GM18517 (cell line): ENCODE results near the gene PACRG.
"Not testable (repeated sequence)": the region's sequence is repeated elsewhere in the genome, so short reads cannot be mapped to it uniquely, and the experiment has no call there.

Source experiments
- ATAC-seq: cut with Tn5 transposase; IDR thresholded peaks from one replicate; pipeline ENCODE4 v1.9.1; 2021; ENCODE audit warnings: mild to moderate bottlenecking, moderate library complexity; ENCODE audit not compliant: unreplicated experiment

Gene PACRG

DNA sequence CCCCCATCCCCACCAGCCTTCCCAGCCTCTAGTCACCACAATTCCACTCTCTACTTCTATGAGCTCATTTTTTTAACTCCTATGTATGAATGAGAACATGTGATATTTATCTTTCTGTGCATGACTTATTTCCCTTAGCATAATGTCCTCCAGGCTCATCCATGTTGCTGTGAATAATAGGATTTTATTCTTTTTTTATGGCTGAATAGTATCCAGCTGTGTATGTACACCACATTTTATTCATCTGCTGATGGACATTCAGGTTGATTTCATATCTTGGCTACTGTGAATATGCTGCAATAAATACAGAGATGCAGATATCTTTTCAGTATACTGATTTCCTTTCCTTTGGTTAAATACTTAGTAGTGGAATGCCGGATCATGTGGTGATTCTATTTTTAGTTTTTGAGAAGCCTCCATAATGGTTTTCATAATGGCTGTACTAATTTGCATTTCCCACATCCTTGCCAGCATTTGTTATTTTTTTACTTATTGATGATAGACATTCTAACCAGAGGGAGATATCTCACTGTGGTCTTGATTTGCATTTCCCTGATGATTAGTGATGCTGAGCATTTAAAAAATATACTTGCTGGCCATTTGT, 194.9 kb downstream of the PACRG start:
- no peak for ATAC-seq

GRCh38 chr6:162934844-162935243, 207.1 kb downstream of the PACRG start:
- ATAC-seq: no peak

GRCh38 chr6:162940426-162940825, 212.7 kb downstream of the PACRG start:
- no peak for ATAC-seq

DNA sequence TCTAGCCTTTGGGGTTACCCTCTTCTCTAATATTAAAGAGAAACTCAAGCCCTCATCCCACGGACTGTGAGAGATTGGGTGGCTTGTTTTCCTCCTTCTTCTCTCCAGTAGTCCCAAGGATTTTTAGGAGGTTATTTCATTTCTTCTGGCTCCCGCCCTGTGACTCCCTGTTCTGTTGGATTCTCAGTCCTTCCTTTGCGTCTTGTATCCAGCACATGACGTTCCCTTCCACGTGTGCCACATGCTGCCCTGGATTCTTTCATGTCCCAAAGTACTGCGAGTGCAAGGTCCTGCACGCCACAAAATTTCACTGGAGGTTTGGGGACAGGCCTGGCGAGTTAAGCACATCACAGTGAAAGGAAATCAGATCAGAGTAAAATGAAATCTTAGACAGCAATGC, 213.4 kb downstream of the PACRG start:
- no peak for ATAC-seq

DNA sequence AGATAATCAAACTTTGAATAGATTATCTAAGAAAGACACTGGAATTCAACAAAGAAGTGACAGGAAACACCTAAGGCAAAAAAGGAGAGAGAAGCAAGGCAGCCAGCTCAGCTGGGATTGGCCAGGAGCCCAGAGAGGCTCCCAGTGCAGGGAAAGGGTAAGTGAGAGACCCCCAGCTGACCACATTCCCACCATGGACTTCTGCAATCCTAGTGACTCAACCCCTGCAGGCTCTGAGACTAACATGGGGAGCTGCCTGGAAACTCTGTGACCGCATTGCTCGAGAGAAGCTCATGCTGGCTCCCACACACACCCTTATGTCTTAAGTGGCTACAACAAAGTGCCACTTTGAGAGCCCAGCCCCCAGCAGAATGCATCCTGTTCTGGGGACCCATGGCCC, 215.1 kb downstream of the PACRG start:
- ATAC-seq: no peak

DNA sequence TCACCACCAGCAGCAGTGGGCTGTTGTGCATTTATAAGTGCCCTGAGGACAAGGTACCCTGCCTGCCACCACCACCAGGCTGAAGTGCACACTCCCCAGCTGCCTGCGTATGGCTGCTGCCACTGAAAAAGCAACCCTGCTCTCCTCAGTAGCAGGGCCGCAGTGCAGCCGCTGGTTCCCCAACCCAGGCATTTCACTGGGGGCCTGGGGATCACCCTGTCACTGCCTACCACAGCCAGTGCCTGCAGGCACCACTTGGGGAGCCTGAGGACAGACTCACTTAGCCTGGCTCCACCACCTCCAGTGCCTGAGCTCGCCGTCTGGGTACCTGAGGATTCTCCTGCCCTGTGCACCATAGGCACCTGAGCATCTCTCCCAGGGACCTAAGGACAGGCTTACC, 215.6 kb downstream of the PACRG start:
- no peak for ATAC-seq

DNA sequence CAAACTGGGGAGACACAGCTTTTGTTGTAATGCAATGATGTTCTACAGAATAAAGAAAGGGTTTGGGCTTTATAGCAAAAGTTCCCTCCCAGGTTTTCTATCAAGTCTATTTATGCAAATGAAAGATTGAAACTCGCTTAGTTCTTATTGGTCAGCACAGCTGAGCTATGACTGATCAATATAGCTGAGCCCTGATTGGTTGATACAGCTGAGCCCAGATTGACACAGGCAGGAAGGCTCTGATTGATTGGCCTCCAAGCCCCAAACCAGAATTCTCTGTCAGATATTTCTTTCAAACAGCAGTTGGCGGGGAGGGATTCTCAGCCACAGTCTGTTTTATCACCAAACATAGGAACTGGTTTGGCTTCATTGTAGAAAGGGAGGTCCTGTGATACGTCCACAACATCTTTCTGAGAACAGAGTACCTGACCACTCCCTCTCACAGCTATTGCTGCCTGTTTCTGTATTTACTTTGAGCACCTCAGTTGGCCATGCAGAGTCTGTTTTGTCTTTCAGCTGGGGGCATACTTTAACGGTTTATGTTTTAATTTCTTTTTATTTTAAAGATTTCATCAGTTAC, 223.5 kb downstream of the PACRG start:
- ATAC-seq: no peak

GRCh38 chr6:162952423-162952822, 224.6 kb downstream of the PACRG start:
- ATAC-seq: no peak

- no peak for ATAC-seq
Observed at GRCh38 chr6:162957062-162957461, 229.3 kb downstream of the PACRG start.

- no peak for ATAC-seq
Observed at GRCh38 chr6:162960679-162961457, 233.1 kb downstream of the PACRG start.

DNA sequence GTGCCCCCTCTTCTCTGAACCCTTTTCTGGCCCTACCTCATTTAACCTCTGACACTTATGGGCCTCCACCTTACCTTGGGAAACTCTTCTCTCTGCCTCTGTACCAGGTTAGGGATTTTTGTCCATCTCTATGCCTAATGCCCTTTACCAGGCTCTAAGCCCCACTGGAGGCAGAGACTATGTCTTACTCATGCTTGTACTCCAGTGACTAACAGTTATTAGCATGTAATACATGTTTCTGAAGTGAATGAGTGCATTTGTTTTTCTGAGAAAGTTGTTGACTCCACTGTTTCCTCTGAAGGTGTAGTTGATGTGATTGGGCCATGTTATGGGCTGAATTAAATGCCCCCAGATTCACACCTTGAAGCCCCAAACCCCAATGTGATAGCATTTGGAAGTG, 234.3 kb downstream of the PACRG start:
- ATAC-seq: no peak

DNA sequence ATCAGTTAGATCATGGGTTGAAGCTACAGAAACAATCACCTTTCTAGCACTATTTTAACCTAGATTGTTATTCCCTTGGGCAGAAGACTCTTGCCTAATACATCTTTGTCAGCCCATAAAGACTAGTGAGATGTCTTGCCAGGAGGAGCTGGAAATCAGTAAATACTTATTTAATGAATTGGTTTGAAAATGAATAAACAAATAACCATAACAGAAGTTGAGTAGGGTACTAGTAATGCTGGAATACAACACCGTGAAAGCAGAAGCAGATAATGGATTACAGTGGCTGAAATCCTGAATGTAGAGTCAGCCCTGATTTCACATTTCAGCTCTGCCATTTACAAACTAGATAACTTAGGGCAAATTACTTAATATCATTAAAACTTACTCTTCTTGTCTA, 236.1 kb downstream of the PACRG start:
- ATAC-seq: no peak

GRCh38 chr6:162964488-162965140, 236.8 kb downstream of the PACRG start:
- no peak for ATAC-seq

DNA sequence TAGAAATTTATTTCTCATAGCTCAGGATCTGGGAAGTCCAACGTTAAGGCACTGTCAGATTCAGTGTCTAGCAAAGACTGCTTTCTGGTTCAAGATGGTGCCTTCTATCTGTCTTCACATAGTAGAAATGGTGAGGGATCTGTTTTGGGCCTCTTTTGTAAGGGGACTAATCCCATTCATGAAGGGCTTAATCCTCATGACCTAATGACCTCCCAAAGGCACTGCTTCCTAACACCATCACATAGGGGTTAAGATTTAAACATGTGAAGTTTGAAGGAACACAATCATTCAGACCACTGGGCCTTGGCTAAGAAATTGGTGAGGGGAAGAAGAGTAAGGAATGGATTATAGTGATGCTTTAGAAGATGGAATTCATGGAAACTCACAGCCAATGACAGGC, 237.6 kb downstream of the PACRG start:
- ATAC-seq: no peak

- no peak for ATAC-seq
Observed at GRCh38 chr6:162970246-162970645, 242.5 kb downstream of the PACRG start.

- ATAC-seq: no peak
Observed at GRCh38 chr6:162971356-162971755, 243.6 kb downstream of the PACRG start.

- ATAC-seq: no peak
Observed at GRCh38 chr6:162973151-162973872, 245.5 kb downstream of the PACRG start.

DNA sequence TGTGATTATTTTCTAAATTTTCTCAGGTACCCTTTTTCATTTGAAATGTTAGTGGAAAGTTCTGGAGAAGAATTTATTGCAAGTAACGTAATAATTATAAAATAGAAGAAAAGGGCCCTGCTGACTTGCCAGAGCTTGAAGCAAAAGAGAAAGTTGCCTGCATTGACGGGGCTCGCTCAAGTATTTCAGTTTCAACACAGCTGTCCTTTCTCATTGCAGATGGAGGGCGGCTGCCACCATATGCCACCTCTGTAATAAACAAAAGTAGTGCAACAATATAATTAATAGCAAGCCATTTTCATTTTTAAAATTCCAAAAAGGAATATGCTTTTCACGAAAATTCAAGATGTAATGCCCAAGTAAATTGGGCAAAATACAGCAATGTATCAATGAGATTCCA, 246.2 kb downstream of the PACRG start:
- no peak for ATAC-seq

- no peak for ATAC-seq
Observed at GRCh38 chr6:162974685-162975084, 246.9 kb downstream of the PACRG start.

- no peak for ATAC-seq
Observed at GRCh38 chr6:162976141-162976540, 248.4 kb downstream of the PACRG start.

DNA sequence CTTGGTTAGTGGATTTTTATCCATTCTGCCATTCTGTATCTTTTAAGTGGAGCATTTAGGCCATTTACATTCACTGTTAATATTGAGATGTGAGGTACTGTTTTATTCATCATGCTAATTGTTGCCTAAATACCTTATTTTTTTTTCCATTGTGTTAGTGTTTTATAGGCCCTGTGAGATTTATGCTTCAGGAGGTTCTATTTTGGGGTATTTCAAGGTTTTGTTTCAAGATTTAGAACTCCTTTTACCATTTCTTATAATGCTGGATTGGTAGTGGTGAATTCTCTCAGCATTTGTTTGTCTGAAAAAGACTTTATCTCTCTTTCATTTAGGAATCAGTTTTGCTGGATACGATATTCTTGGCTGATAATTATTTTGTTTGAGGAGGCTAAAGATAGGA, 255.5 kb downstream of the PACRG start:
- not testable (repeated sequence) for ATAC-seq
